Testis (tissue), 3 donors: Measurements from ENCODE around the gene LYPD6. TPM values are rescaled to one million over a fixed set of nuclear protein-coding genes. Genes with fewer than 3 reads are reported as not detected.
"Not testable (repeated sequence)": the region's sequence is repeated elsewhere in the genome, so short reads cannot be mapped to it uniquely, and the experiment has no call there.

Source experiments
- DNase-seq: peaks from one replicate; pipeline ENCODE4 v3.0.0-alpha.2; 2019
- H3K27ac ChIP-seq, 2 donors: fragments of 200-600 bp; sonication (generic); one replicate each; pipeline ENCODE4 v1.5.1; 2019
- H3K27me3 ChIP-seq: fragments of 200-600 bp; sonication (generic); one replicate; pipeline ENCODE4 v1.5.1; 2019
- H3K36me3 ChIP-seq: fragments of 200-600 bp; sonication (generic); one replicate; pipeline ENCODE4 v1.5.1; 2017; ENCODE audit warnings: low read depth; ENCODE audit errors: missing control alignments
- H3K4me1 ChIP-seq: fragments of 200-600 bp; sonication (generic); one replicate; pipeline ENCODE4 v1.5.1; 2019
- H3K4me3 ChIP-seq, 2 donors: fragments of 200-600 bp; sonication (generic); one replicate each; pipeline ENCODE4 v1.5.1; 2017 to 2019
- H3K9me3 ChIP-seq: fragments of 200-600 bp; sonication (generic); one replicate; pipeline ENCODE4 v1.5.1; 2017
- CTCF ChIP-seq, 3 experiments: fragments of 450-650 bp in 2 of 3; fragments of 200-600 bp in 1 of 3; sonication (generic) in 1 of 3; IDR thresholded peaks; one replicate each; pipeline ENCODE4 v1.5.1; 2016 to 2019; ENCODE audit warnings: antibody characterized with exemption in 3 of 3, mild to moderate bottlenecking in 2 of 3, moderate library complexity in 1 of 3
- POLR2A ChIP-seq: fragments of 450-650 bp; IDR thresholded peaks from one replicate; pipeline ENCODE4 v1.6.1; 2017; ENCODE audit warnings: antibody characterized with exemption, mild to moderate bottlenecking, moderate library complexity
- WGBS, 2 donors: methylation state at CpG; one replicate each; pipeline ENCODE4 v1.1.5; 2018; 5-methylcytosine and 5-hydroxymethylcytosine counted together
- intact Hi-C: fragments of 100-400 bp; cut with DNase I; formaldehyde crosslinking; loops from one replicate; pipeline ENCODE4 v1.15.1; 2023; ENCODE audit warnings: low total_unique reads
- polyA plus RNA-seq: library from polyadenylated mRNA; stranded (reverse); fragments of 350-450 nt; fragmentation: Illumina TruSeq; extraction: RNeasy Lipid Tissue Mini Kit (QIAGEN cat#74804); gene quantifications from one replicate; pipeline ENCODE4 v1.2.3, GENCODE V29; 2014; ENCODE audit warnings: low read depth, low replicate concordance; ENCODE audit not compliant: insufficient read depth
- total RNA-seq, 2 donors: library from RNA; depleted of rRNA; stranded (reverse); fragments of >200 nt; gene quantifications; one replicate each; pipeline ENCODE4 v1.2.3, GENCODE V29; 2016

Gene LYPD6
- total and polyA plus RNA-seq, 3 donors from 2014 or later = 6.8 to 10.2 (median 6.9) TPM

GRCh38 chr2:149489452-149489851 is 159.1 kb downstream of the LYPD6 start:
- no peak overlapping the region for H3K27ac ChIP-seq
- no peaks in the 10 kb centered on the region for H3K4me1 ChIP-seq
- no peaks in the 10 kb centered on the region for H3K36me3 ChIP-seq
- WGBS, 2 donors = 42 to 50% methylated on average over 11 of the region's 11 CpGs
- DNase-seq = peak; percentile 15
- intact Hi-C loops = no loop called here
- no peak overlapping the region for H3K4me3 ChIP-seq
- no peaks in the 10 kb centered on the region for H3K27me3 ChIP-seq
- no peaks in the 10 kb centered on the region for H3K9me3 ChIP-seq
- TF ChIP-seq CTCF (IDR thresholded peaks at IDR 0.05) (no peak), POLR2A (no peak)

DNA sequence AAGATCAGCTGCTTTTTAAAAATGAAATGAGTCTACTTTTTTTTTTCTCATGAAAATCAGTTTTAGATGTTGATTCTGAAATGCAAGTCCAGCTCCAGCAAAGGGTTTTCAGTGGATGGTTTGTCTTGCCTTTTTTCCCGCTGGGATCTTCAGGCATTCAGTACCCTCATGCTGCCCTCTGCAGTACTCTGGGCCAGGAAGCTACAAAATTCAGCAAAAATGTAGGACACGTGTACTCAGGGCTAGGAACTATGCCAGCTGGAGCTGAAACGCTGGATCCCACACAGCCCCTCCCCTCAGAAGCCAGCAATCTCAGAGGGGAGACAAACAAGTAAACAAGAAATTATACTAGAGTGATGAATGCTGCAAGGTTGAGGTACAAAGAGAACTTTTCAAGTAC is 159.9 kb downstream of the LYPD6 start:
- H3K27ac ChIP-seq = no peak overlapping the region
- H3K36me3 ChIP-seq = no peaks in the 10 kb centered on the region
- intact Hi-C loops = no loop called here
- 5 to 6% methylated on average over 3 of the region's 3 CpGs for WGBS, 2 donors
- no peaks in the 10 kb centered on the region for H3K9me3 ChIP-seq
- H3K4me1 ChIP-seq = no peaks in the 10 kb centered on the region
- peak; percentile 34 for DNase-seq
- no peak overlapping the region for H3K4me3 ChIP-seq
- no peak for TF ChIP-seq POLR2A
- TF ChIP-seq CTCF (IDR thresholded peaks at IDR 0.05) = no peak
- H3K27me3 ChIP-seq = no peaks in the 10 kb centered on the region

GRCh38 chr2:149492923-149493322 is 162.5 kb downstream of the LYPD6 start:
- H3K4me3 ChIP-seq = no peak overlapping the region
- no peaks in the 10 kb centered on the region for H3K9me3 ChIP-seq
- H3K27me3 ChIP-seq = no peaks in the 10 kb centered on the region
- WGBS, 2 donors = 80 to 87% methylated on average over 5 of the region's 5 CpGs
- intact Hi-C loops = no loop called here
- TF ChIP-seq CTCF (IDR thresholded peaks at IDR 0.05) (no peak), POLR2A (no peak)
- H3K27ac ChIP-seq = no peak overlapping the region
- no peaks in the 10 kb centered on the region for H3K4me1 ChIP-seq
- H3K36me3 ChIP-seq = no peaks in the 10 kb centered on the region
- no peak for DNase-seq

DNA sequence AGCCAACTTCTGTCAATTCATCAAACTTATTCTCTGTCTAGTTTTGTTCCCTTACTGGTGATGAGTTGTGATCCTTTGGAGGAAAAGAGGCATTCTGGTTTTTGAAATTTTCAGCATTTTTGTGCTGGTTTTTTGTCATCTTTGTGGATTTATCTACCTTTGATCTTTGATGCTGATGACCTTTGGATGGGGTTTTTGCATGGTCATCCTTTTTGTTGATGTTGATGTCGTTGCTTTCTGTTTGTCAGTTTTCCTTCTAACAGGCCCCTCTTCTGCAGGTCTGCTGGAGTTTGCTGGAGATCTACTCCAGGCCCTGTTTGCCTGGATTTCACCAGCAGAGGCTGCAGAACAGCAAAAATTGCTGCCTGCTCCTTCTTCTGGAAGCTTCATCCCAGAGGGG is 168.8 kb downstream of the LYPD6 start:
- H3K9me3 ChIP-seq, DNase-seq, H3K4me1 ChIP-seq, H3K4me3 ChIP-seq, H3K27ac ChIP-seq, H3K27me3 ChIP-seq, H3K36me3 ChIP-seq, intact Hi-C loops: not testable (repeated sequence)
- WGBS, 2 donors = 74 to 83% methylated on average over 1 of the region's 1 CpG

- not testable (repeated sequence) for H3K27ac ChIP-seq, H3K4me3 ChIP-seq
- WGBS, 2 donors = 73 to 75% methylated on average over 5 to 8 of the region's 8 CpGs
These were observed 176.4 kb downstream of the LYPD6 start for GRCh38 chr2:149506808-149507207.

DNA sequence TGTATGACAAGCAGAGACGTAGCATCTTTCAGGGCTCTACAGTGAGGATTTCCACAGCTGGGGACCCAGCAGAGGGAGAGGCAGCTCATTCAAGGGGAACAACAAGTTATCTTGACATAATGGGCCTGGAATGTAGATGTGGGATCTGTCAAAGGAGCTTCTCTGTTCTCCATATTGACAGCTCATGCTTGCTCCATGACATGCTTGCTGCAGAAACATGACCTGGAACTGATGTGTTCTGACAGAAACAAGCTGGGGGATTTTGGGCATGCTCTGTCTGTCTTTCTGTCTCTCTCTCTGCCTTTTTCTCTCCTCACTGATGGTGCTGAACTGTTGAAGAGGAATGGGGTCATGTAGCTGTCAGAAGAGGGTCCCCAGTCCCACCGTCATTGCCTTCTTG is 177.6 kb downstream of the LYPD6 start:
- no peak for TF ChIP-seq CTCF (IDR thresholded peaks at IDR 0.05)
- DNase-seq = no peak
- intact Hi-C loops = no loop called here
- 82 to 87% methylated on average over 2 of the region's 2 CpGs for WGBS, 2 donors
- H3K27me3 ChIP-seq = no peaks in the 10 kb centered on the region
- H3K27ac ChIP-seq = no peak overlapping the region
- H3K9me3 ChIP-seq = no peaks in the 10 kb centered on the region
- no peaks in the 10 kb centered on the region for H3K4me1 ChIP-seq
- H3K4me3 ChIP-seq = no peak overlapping the region
- no peaks in the 10 kb centered on the region for H3K36me3 ChIP-seq

More at GRCh38 chr2:149506808-149507207, 176.4 kb downstream of the LYPD6 start:
- H3K9me3 ChIP-seq, intact Hi-C loops, H3K36me3 ChIP-seq, H3K4me1 ChIP-seq, DNase-seq, H3K27me3 ChIP-seq: not testable (repeated sequence)
